HG03442 (cell line): Measurements from ENCODE around the gene PTPRM.
"Not testable (repeated sequence)": the region's sequence is repeated elsewhere in the genome, so short reads cannot be mapped to it uniquely, and the experiment has no call there.

Source experiments
- ATAC-seq: cut with Tn5 transposase; IDR thresholded peaks from one replicate; pipeline ENCODE4 v1.9.1; 2021; ENCODE audit warnings: mild to moderate bottlenecking, moderate library complexity; ENCODE audit not compliant: unreplicated experiment

Gene PTPRM

GRCh38 chr18:8029731-8030130 lies 462.6 kb downstream of the PTPRM start:
- no peak for ATAC-seq

- ATAC-seq: no peak
Measured at GRCh38 chr18:8030201-8030600, 463.1 kb downstream of the PTPRM start.

GRCh38 chr18:8031496-8031895 lies 464.4 kb downstream of the PTPRM start:
- ATAC-seq: no peak

GRCh38 chr18:8034674-8035073 lies 467.6 kb downstream of the PTPRM start:
- ATAC-seq: no peak

- no peak for ATAC-seq
Measured at GRCh38 chr18:8036551-8036950, 469.4 kb downstream of the PTPRM start.

- ATAC-seq: no peak
Measured at GRCh38 chr18:8037296-8037695, 470.2 kb downstream of the PTPRM start.

- ATAC-seq: no peak
Measured at GRCh38 chr18:8040021-8040420, 472.9 kb downstream of the PTPRM start.

GRCh38 chr18:8041526-8042111 lies 474.5 kb downstream of the PTPRM start:
- no peak for ATAC-seq

GRCh38 chr18:8044004-8044403 lies 476.9 kb downstream of the PTPRM start:
- ATAC-seq: no peak

- ATAC-seq: no peak
Measured at GRCh38 chr18:8045160-8045883, 478.2 kb downstream of the PTPRM start.

GRCh38 chr18:8045884-8046281 lies 478.8 kb downstream of the PTPRM start:
- no peak for ATAC-seq

- no peak for ATAC-seq
Measured at GRCh38 chr18:8046441-8046840, 479.3 kb downstream of the PTPRM start.

GRCh38 chr18:8049147-8049546 lies 482.0 kb downstream of the PTPRM start:
- no peak for ATAC-seq

GRCh38 chr18:8050616-8051329 lies 483.7 kb downstream of the PTPRM start:
- ATAC-seq: no peak

- no peak for ATAC-seq
Measured at GRCh38 chr18:8051453-8051852, 484.3 kb downstream of the PTPRM start.

- ATAC-seq: no peak
Measured at GRCh38 chr18:8052237-8052701, 485.2 kb downstream of the PTPRM start.

GRCh38 chr18:8056723-8057122 lies 489.6 kb downstream of the PTPRM start:
- no peak for ATAC-seq

- not testable (repeated sequence) for ATAC-seq
Measured at GRCh38 chr18:8063152-8063551, 496.0 kb downstream of the PTPRM start.

GRCh38 chr18:8063733-8064132 lies 496.6 kb downstream of the PTPRM start:
- no peak for ATAC-seq

GRCh38 chr18:8065284-8065683 lies 498.2 kb downstream of the PTPRM start:
- no peak for ATAC-seq

- no peak for ATAC-seq
Measured at GRCh38 chr18:8065773-8066172, 498.7 kb downstream of the PTPRM start.

- ATAC-seq: no peak
Measured at GRCh38 chr18:8069708-8070107, 502.6 kb downstream of the PTPRM start.
